Gastroesophageal sphincter (tissue), 3 donors: ENCODE data around the gene ADAMTS12.

Source experiments
- POLR2A ChIP-seq, 2 donors: fragments of 450-650 bp; IDR thresholded peaks; one replicate each; pipeline ENCODE4 v1.6.1; 2017; ENCODE audit warnings: antibody characterized with exemption in 2 of 2, mild to moderate bottlenecking in 2 of 2, moderate library complexity in 1 of 2
- POLR2AphosphoS5 ChIP-seq: sonication (generic); formaldehyde crosslinking; IDR thresholded peaks from one replicate; pipeline ENCODE4 v1.6.1; 2017; ENCODE audit warnings: antibody characterized with exemption
- TF ChIP-seq, protein P1 (sequence below), 4 experiments: fragments of 200-600 bp in 2 of 4; fragments of 450-650 bp in 2 of 4; sonication (generic) in 1 of 4; IDR thresholded peaks; one replicate each; pipeline ENCODE4 v1.5.1; 2017 to 2019; ENCODE audit warnings: antibody characterized with exemption in 4 of 4, mild to moderate bottlenecking in 2 of 4, moderate library complexity in 2 of 4

DNA sequence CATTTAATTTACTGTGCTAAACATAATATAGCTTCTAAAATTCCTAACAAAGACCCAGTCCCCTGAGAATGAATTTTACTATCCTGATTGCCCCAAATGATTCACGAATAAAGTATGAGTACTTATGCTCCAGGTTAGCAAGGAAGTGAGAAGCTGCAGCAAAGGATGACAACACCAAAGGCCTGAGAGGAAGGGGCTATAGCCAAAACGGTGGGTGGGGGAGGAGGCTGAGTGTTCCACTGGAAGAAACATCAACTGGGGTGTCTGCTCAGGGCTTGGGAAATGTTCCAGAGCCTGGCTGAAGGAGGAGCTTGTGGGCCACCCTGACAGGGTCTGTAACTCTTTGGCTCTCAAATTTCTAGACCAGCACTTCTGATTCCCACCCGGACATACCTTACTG lies 157.3 kb downstream of the ADAMTS12 start:
- TF ChIP-seq, protein P1, sequence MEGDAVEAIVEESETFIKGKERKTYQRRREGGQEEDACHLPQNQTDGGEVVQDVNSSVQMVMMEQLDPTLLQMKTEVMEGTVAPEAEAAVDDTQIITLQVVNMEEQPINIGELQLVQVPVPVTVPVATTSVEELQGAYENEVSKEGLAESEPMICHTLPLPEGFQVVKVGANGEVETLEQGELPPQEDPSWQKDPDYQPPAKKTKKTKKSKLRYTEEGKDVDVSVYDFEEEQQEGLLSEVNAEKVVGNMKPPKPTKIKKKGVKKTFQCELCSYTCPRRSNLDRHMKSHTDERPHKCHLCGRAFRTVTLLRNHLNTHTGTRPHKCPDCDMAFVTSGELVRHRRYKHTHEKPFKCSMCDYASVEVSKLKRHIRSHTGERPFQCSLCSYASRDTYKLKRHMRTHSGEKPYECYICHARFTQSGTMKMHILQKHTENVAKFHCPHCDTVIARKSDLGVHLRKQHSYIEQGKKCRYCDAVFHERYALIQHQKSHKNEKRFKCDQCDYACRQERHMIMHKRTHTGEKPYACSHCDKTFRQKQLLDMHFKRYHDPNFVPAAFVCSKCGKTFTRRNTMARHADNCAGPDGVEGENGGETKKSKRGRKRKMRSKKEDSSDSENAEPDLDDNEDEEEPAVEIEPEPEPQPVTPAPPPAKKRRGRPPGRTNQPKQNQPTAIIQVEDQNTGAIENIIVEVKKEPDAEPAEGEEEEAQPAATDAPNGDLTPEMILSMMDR (IDR thresholded peaks at IDR 0.05) = no peak
- TF ChIP-seq POLR2AphosphoS5 = no peak
- no peak for TF ChIP-seq POLR2A (IDR thresholded peaks at IDR 0.05)
